Myocyte (in vitro differentiated cells): ENCODE measurements around the gene NFATC1. TPM values are rescaled to one million over a fixed set of nuclear protein-coding genes. Genes with fewer than 3 reads are reported as not detected.

Experiments used
- DNase-seq: peaks from one replicate; pipeline ENCODE4 v3.0.0-alpha.2; 2012; ENCODE audit warnings: low read depth
- total RNA-seq: library from RNA; depleted of rRNA; stranded (reverse); fragments of >200 nt; gene quantifications from 2 replicates; pipeline ENCODE4 v1.2.3, GENCODE V29; 2014

NFATC1 gene
- total RNA-seq, 1 donor from 2014 or later = 8.7 TPM

- DNase-seq = no peak
Measured at GRCh38 chr18:79529296-79529695, 133.6 kb downstream of the NFATC1 start.

GRCh38 chr18:79529991-79530390, 134.3 kb downstream of the NFATC1 start:
- DNase-seq = no peak

- DNase-seq = no peak
Measured at GRCh38 chr18:79530821-79531220, 135.1 kb downstream of the NFATC1 start.

- no peak for DNase-seq
Measured at GRCh38 chr18:79531386-79531785, 135.7 kb downstream of the NFATC1 start.

GRCh38 chr18:79531926-79532312, 136.2 kb downstream of the NFATC1 start:
- DNase-seq = no peak

- DNase-seq = no peak
Measured at GRCh38 chr18:79532313-79533007, 136.7 kb downstream of the NFATC1 start.

GRCh38 chr18:79533146-79533545, 137.4 kb downstream of the NFATC1 start:
- DNase-seq = peak; percentile 84

GRCh38 chr18:79533591-79533990, 137.9 kb downstream of the NFATC1 start:
- DNase-seq = no peak

- DNase-seq = no peak
Measured at GRCh38 chr18:79534356-79534755, 138.6 kb downstream of the NFATC1 start.

GRCh38 chr18:79537758-79538157, 142.0 kb downstream of the NFATC1 start:
- no peak for DNase-seq

GRCh38 chr18:79538635-79539034, 142.9 kb downstream of the NFATC1 start:
- DNase-seq = no peak

GRCh38 chr18:79540161-79540903, 144.6 kb downstream of the NFATC1 start:
- no peak for DNase-seq

- DNase-seq = no peak
Measured at GRCh38 chr18:79540904-79541282, 145.2 kb downstream of the NFATC1 start.

GRCh38 chr18:79542213-79542612, 146.5 kb downstream of the NFATC1 start:
- DNase-seq = no peak

GRCh38 chr18:79542876-79543750, 147.4 kb downstream of the NFATC1 start:
- DNase-seq = peak; percentile 10

GRCh38 chr18:79543861-79544385, 148.2 kb downstream of the NFATC1 start:
- no peak for DNase-seq

- no peak for DNase-seq
Measured at GRCh38 chr18:79544386-79544963, 148.7 kb downstream of the NFATC1 start.

GRCh38 chr18:79545255-79545654, 149.5 kb downstream of the NFATC1 start:
- no peak for DNase-seq

GRCh38 chr18:79545736-79546171, 150.0 kb downstream of the NFATC1 start:
- DNase-seq = no peak

GRCh38 chr18:79546781-79547272, 151.1 kb downstream of the NFATC1 start:
- no peak for DNase-seq
